Right lobe of liver (tissue), 6 donors: Measurements from ENCODE around the gene NGF. TPM values are rescaled to one million over a fixed set of nuclear protein-coding genes. Genes with fewer than 3 reads are reported as not detected.

Experiments
- ATAC-seq, 4 donors: fragments of 200-7000 bp; cut with Tn5 transposase; one replicate each; pipeline ENCODE4 v1.9.1; 2020; ENCODE audit warnings: mild to moderate bottlenecking in 4 of 4, moderate library complexity in 4 of 4
- DNase-seq, 3 donors: peaks; one replicate each; pipeline ENCODE4 v3.0.0-alpha.2; 2020
- H3K27ac ChIP-seq, 3 donors: fragments of 200-600 bp; one replicate each; pipeline ENCODE4 v1.8.0; 2022
- H3K27me3 ChIP-seq, 2 donors: fragments of 200-600 bp; one replicate each; pipeline ENCODE4 v1.8.0; 2022
- H3K36me3 ChIP-seq, 4 donors: fragments of 200-600 bp; sonication (generic) in 1 of 4; one replicate each; pipeline versions ENCODE4 v1.5.1 to v1.8.0; 2017 to 2022; ENCODE audit warnings: control low read depth in 1 of 4
- H3K4me1 ChIP-seq, 4 donors: fragments of 200-600 bp; sonication (generic) in 1 of 4; one replicate each; pipeline versions ENCODE4 v1.5.1 to v1.8.0; 2017 to 2022; ENCODE audit warnings: control low read depth in 1 of 4
- H3K4me3 ChIP-seq, 3 donors: fragments of 200-600 bp; one replicate each; pipeline ENCODE4 v1.8.0; 2022
- H3K9me3 ChIP-seq, 4 donors: fragments of 200-600 bp; sonication (generic) in 1 of 4; one replicate each; pipeline versions ENCODE4 v1.5.1 to v1.8.0; 2017 to 2022; ENCODE audit warnings: control low read depth in 1 of 4
- CTCF ChIP-seq, 4 donors: fragments of 200-600 bp in 3 of 4; fragments of 450-650 bp in 1 of 4; IDR thresholded peaks; one replicate each; pipeline versions ENCODE4 v1.5.1 to v1.8.0; 2016 to 2022; ENCODE audit warnings: antibody characterized with exemption in 4 of 4, mild to moderate bottlenecking in 2 of 4
- POLR2A ChIP-seq: fragments of 450-650 bp; IDR thresholded peaks from one replicate; pipeline ENCODE4 v1.6.1; 2017; ENCODE audit warnings: antibody characterized with exemption, mild to moderate bottlenecking
- WGBS: methylation state at CpG from one replicate; pipeline ENCODE4 v1.1.6; 2018; ENCODE audit warnings: low coverage, low lambda C conversion rate; ENCODE audit not compliant: insufficient coverage; ENCODE audit errors: missing lambda C conversion rate; 5-methylcytosine and 5-hydroxymethylcytosine counted together
- intact Hi-C, 2 donors: fragments of 100-400 bp; cut with DNase I; formaldehyde crosslinking; loops; one replicate each; pipeline versions ENCODE4 v1.11.2 to v1.14.1; 2022
- total RNA-seq, 6 experiments: library from RNA; depleted of rRNA in 2 of 6; stranded (reverse); fragments of >200 nt in 2 of 6; fragmentation: NEBNext Ultra II Directional in 3 of 6; extraction: Animal tissue kit (Norgen Biotek cat#: 25700) in 3 of 6; gene quantifications; one replicate each; pipeline versions ENCODE4 v1.1.0 to v1.2.4, GENCODE V29; 2016 to 2023
- donor health status: DM: no; HTN: yes; CAD: no.
- donor health status: DM: no; HTN: no; CAD: no.
- donor health status: DM: no; HTN: no; CAD: no.
- donor health status: DM: no; HTN: yes; CAD: no.
- donor health status: DM: no; HTN: yes; CAD: no.

Gene NGF
- total RNA-seq, 6 experiments from 2014 or later = 0.22 to 1.3 (median 0.49) TPM

GRCh38 chr1:115307661-115308060, 30.4 kb downstream of the NGF start:
- H3K27me3 ChIP-seq = no peaks in the 10 kb centered on the region
- intact Hi-C loops = no loop called here
- no peak overlapping the region for H3K4me3 ChIP-seq
- no peaks in the 10 kb centered on the region for H3K4me1 ChIP-seq
- ATAC-seq = no peak
- no peaks in the 10 kb centered on the region for H3K9me3 ChIP-seq
- TF ChIP-seq CTCF (IDR thresholded peaks at IDR 0.05) (no peak), POLR2A (no peak)
- H3K36me3 ChIP-seq = no peaks in the 10 kb centered on the region
- DNase-seq = no peak
- H3K27ac ChIP-seq = no peak overlapping the region

- Histone ChIP-seq H3K36me3 (no peaks in the 10 kb centered on the region), H3K27me3 (no peaks in the 10 kb centered on the region), H3K4me1 (no peaks in the 10 kb centered on the region), H3K27ac (no peak overlapping the region), H3K9me3 (no peaks in the 10 kb centered on the region), H3K4me3 (no peak overlapping the region)
- TF ChIP-seq CTCF (IDR thresholded peaks at IDR 0.05) = no peak
- TF ChIP-seq POLR2A = no peak
- DNase-seq (no peak), ATAC-seq (no peak)
- WGBS = 53% methylated on average over 2 of the region's 2 CpGs
- intact Hi-C loops = no loop called here
These were observed 31.9 kb downstream of the NGF start for GRCh38 chr1:115306146-115306545.

- intact Hi-C loops = no loop called here
- Histone ChIP-seq H3K9me3 (no peaks in the 10 kb centered on the region), H3K27me3 (no peaks in the 10 kb centered on the region), H3K27ac (no peak overlapping the region), H3K4me1 (no peaks in the 10 kb centered on the region), H3K4me3 (no peak overlapping the region), H3K36me3 (no peaks in the 10 kb centered on the region)
- ATAC-seq (no peak), DNase-seq (no peak)
- no peak for TF ChIP-seq POLR2A
- TF ChIP-seq CTCF (IDR thresholded peaks at IDR 0.05) = no peak
- 81% methylated on average over 2 of the region's 2 CpGs for WGBS
These were observed 34.7 kb downstream of the NGF start for GRCh38 chr1:115303364-115303763.

GRCh38 chr1:115302390-115302961, 35.6 kb downstream of the NGF start:
- no peak for ATAC-seq
- WGBS = 47% methylated on average over 8 of the region's 9 CpGs
- no peaks in the 10 kb centered on the region for H3K27me3 ChIP-seq
- H3K9me3 ChIP-seq = no peaks in the 10 kb centered on the region
- DNase-seq = no peak
- TF ChIP-seq CTCF (IDR thresholded peaks at IDR 0.05) = no peak
- no peak for TF ChIP-seq POLR2A
- no peaks in the 10 kb centered on the region for H3K36me3 ChIP-seq
- no peak overlapping the region for H3K4me3 ChIP-seq
- H3K27ac ChIP-seq = no peak overlapping the region
- H3K4me1 ChIP-seq = no peaks in the 10 kb centered on the region
- intact Hi-C loops = no loop called here
